Mesothelial cell of epicardium (in vitro differentiated cells): ENCODE measurements around the gene ANKRD44. TPM values are rescaled to one million over a fixed set of nuclear protein-coding genes. Genes with fewer than 3 reads are reported as not detected.

ENCODE experiments used
- DNase-seq, 2 experiments: peaks; one replicate each; pipeline ENCODE4 v3.0.0; 2021; ENCODE audit warnings: low spot score in 2 of 2; ENCODE audit not compliant: unreplicated experiment in 2 of 2
- H3K27ac Mint-ChIP-seq: 2 replicates; pipeline ENCODE4 v1.8.0; 2021; ENCODE audit warnings: mixed read lengths
- H3K27me3 Mint-ChIP-seq: 2 replicates; pipeline ENCODE4 v1.8.0; 2021; ENCODE audit warnings: low read depth, mixed read lengths
- H3K36me3 Mint-ChIP-seq: 2 replicates; pipeline ENCODE4 v1.8.0; 2021; ENCODE audit warnings: mixed read lengths
- H3K4me1 Mint-ChIP-seq: 2 replicates; pipeline ENCODE4 v1.8.0; 2021; ENCODE audit warnings: mixed read lengths
- H3K4me3 Mint-ChIP-seq: 2 replicates; pipeline ENCODE4 v1.8.0; 2021; ENCODE audit warnings: mild to moderate bottlenecking, moderate library complexity, mixed read lengths
- H3K9me3 Mint-ChIP-seq: 2 replicates; pipeline ENCODE4 v1.8.0; 2021; ENCODE audit warnings: mixed read lengths
- CTCF ChIP-seq: fragments of 200-600 bp; sonication (generic); IDR thresholded peaks from one replicate; pipeline ENCODE4 v1.5.0; 2021; ENCODE audit warnings: antibody characterized with exemption; ENCODE audit not compliant: unreplicated experiment
- total RNA-seq: library from RNA; stranded (reverse); gene quantifications from 3 replicates; pipeline ENCODE4 v1.2.1, GENCODE V29; 2021

Gene ANKRD44
- total RNA-seq, 1 donor from 2014 or later, result 10.4 TPM

- Mint-ChIP-seq H3K9me3 (no peaks in the 10 kb centered on the region), H3K4me3 (no peak overlapping the region), H3K27ac (no peak overlapping the region), H3K4me1 (peaks cover 7% of the 10 kb centered on the region), H3K36me3 (no peaks in the 10 kb centered on the region), H3K27me3 (peaks cover 16% of the 10 kb centered on the region)
- TF ChIP-seq CTCF, result no peak
- no peak for DNase-seq
Observed at GRCh38 chr2:197306024-197306695, 4.4 kb downstream of the ANKRD44 start.

DNA sequence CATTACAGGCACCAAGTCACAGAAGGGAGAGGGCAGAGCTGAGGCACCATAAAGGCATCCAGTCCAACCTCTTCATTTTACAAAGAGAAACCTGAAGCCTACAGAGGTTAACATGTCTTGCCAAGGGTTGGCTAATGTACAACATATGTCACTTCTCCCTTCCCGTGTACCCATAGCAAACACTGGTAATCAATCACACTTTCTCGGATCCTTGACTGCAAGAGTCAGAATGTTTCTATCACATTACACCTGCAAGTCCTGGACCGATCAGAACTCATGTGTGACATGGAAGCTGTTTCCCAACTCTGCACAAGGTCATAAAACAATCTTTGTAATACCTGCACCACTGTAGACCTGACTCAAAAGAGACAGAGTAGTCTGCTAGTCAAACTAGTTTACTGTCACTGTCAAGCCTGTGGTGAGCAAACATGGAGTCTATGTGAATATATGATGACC is 6.0 kb downstream of the ANKRD44 start:
- DNase-seq, result no peak
- H3K4me3 Mint-ChIP-seq, result no peak overlapping the region
- H3K36me3 Mint-ChIP-seq, result no peaks in the 10 kb centered on the region
- H3K9me3 Mint-ChIP-seq, result no peaks in the 10 kb centered on the region
- peaks cover 3% of the 10 kb centered on the region for H3K4me1 Mint-ChIP-seq
- peaks cover 13% of the 10 kb centered on the region for H3K27me3 Mint-ChIP-seq
- TF ChIP-seq CTCF, result no peak
- H3K27ac Mint-ChIP-seq, result no peak overlapping the region

DNA sequence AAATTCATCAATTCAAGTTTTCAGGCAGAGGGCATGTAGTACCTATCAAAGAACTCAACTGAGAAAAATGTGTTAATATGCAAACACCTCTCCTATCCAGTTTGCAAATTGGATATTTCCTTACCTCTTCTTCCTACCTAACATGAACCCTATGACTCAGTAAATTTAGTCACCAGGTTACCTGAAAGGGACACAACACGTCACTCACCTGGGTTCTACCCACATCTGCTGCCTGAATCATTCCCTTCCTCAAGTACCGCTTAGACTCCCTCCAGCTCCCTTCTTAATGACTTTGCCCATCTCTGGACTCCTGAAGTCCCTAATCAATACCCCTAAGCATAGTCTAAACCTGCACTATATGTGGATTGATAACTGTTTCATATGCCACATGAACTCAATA is 10.4 kb downstream of the ANKRD44 start:
- H3K4me3 Mint-ChIP-seq, result no peak overlapping the region
- peaks cover 4% of the 10 kb centered on the region for H3K9me3 Mint-ChIP-seq
- H3K4me1 Mint-ChIP-seq, result no peaks in the 10 kb centered on the region
- no peak for DNase-seq
- H3K27me3 Mint-ChIP-seq, result no peaks in the 10 kb centered on the region
- no peak for TF ChIP-seq CTCF
- no peak overlapping the region for H3K27ac Mint-ChIP-seq
- no peaks in the 10 kb centered on the region for H3K36me3 Mint-ChIP-seq

DNA sequence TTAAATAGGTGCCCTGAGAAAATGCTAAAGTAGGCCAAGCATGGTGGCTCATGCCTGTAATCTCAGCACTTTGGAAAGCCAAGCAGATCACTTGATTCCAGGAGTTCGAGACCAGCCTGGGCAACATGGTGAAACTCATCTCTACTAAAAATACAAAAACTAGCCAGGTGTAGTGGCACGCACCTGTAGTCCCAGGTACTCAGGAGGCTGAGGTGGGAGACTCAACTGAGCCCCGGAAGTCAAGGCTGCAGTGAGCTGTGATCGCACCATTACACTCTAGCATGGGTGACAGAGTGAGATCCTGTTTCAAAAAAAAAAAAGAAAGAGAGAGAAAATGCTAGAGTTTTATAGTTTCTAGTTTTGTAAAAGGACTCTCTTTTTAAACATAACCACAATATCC is 12.0 kb downstream of the ANKRD44 start:
- H3K36me3 Mint-ChIP-seq, result no peaks in the 10 kb centered on the region
- H3K4me1 Mint-ChIP-seq, result peaks cover 2% of the 10 kb centered on the region
- no peak for DNase-seq
- H3K27ac Mint-ChIP-seq, result no peak overlapping the region
- H3K4me3 Mint-ChIP-seq, result no peak overlapping the region
- no peak for TF ChIP-seq CTCF
- no peaks in the 10 kb centered on the region for H3K27me3 Mint-ChIP-seq
- H3K9me3 Mint-ChIP-seq, result peaks cover 4% of the 10 kb centered on the region

DNA sequence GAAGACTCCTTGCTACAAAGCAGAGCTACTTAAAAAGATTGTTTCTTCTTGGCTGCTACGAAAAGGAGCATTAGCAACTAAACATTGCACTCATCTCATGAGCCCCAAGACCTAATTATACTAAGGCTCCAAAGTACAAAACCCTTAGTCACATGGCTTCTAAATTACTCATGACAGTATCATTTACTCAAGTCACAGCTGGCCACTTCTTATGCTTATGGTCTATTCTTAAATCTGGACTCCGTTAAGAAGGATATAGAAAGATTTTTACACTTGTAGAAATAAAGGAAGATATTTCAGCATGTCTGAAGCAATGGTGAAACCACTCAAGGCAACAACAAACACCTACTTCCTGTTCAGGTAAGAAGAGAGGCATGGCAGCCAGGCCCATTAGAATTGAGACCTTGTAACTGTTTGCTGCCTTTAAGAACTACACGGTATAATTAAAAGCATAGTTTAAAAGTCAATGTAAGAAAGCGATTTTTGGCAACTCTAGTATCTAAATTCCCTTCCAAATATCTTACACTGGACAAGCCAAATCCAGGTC is 12.7 kb downstream of the ANKRD44 start:
- Mint-ChIP-seq H3K27me3 (no peaks in the 10 kb centered on the region), H3K9me3 (peaks cover 4% of the 10 kb centered on the region), H3K27ac (no peak overlapping the region), H3K4me3 (no peak overlapping the region), H3K36me3 (no peaks in the 10 kb centered on the region), H3K4me1 (peaks cover 2% of the 10 kb centered on the region)
- TF ChIP-seq CTCF, result no peak
- no peak for DNase-seq
